ENCODE results near the gene USP49. TPM values are rescaled to one million over a fixed set of nuclear protein-coding genes. Genes with fewer than 3 reads are reported as not detected.

USP49 gene
- total RNA-seq, 1 donor from 2014 or later = 0.71 TPM

- Histone ChIP-seq H3K4me1 (peaks cover 55% of the 10 kb centered on the region), H3K27ac (replicated peaks) (no peak overlapping the region), H3K4me3 (peak overlapping the region; percentile 92), H3K9me3 (replicated peaks) (no peaks in the 10 kb centered on the region), H3K36me3 (peaks cover 11% of the 10 kb centered on the region), H3K27me3 (ENCODE audit: low read depth) (no peaks in the 10 kb centered on the region)
- intact Hi-C loops (cut with micrococcal nuclease) = loop anchor here (10.0 kb wide), 1 partner anchor 127 kb away; no protein-coding TSS in a partner anchor
- DNase-seq = no peak
- TF ChIP-seq, protein P1, sequence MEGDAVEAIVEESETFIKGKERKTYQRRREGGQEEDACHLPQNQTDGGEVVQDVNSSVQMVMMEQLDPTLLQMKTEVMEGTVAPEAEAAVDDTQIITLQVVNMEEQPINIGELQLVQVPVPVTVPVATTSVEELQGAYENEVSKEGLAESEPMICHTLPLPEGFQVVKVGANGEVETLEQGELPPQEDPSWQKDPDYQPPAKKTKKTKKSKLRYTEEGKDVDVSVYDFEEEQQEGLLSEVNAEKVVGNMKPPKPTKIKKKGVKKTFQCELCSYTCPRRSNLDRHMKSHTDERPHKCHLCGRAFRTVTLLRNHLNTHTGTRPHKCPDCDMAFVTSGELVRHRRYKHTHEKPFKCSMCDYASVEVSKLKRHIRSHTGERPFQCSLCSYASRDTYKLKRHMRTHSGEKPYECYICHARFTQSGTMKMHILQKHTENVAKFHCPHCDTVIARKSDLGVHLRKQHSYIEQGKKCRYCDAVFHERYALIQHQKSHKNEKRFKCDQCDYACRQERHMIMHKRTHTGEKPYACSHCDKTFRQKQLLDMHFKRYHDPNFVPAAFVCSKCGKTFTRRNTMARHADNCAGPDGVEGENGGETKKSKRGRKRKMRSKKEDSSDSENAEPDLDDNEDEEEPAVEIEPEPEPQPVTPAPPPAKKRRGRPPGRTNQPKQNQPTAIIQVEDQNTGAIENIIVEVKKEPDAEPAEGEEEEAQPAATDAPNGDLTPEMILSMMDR (IDR thresholded peaks at IDR 0.05; ENCODE audit: borderline replicate concordance) = no peak
Measured at GRCh38 chr6:41922154-41922553, 27.0 kb upstream of the USP49 start.

GRCh38 chr6:41921712-41921998 is 26.5 kb upstream of the USP49 start:
- TF ChIP-seq, protein P1 (IDR thresholded peaks at IDR 0.05; ENCODE audit: borderline replicate concordance) = no peak
- no peaks in the 10 kb centered on the region for H3K27me3 ChIP-seq (ENCODE audit: low read depth)
- H3K4me1 ChIP-seq = peaks cover 60% of the 10 kb centered on the region
- H3K4me3 ChIP-seq = peak overlapping the region; percentile 92
- H3K27ac ChIP-seq (replicated peaks) = peak overlapping the region; percentile 100
- peaks cover 13% of the 10 kb centered on the region for H3K36me3 ChIP-seq
- intact Hi-C loops (cut with micrococcal nuclease) = loop anchor here (10.0 kb wide), 1 partner anchor 127 kb away; no protein-coding TSS in a partner anchor
- no peaks in the 10 kb centered on the region for H3K9me3 ChIP-seq (replicated peaks)
- DNase-seq = no peak

DNA sequence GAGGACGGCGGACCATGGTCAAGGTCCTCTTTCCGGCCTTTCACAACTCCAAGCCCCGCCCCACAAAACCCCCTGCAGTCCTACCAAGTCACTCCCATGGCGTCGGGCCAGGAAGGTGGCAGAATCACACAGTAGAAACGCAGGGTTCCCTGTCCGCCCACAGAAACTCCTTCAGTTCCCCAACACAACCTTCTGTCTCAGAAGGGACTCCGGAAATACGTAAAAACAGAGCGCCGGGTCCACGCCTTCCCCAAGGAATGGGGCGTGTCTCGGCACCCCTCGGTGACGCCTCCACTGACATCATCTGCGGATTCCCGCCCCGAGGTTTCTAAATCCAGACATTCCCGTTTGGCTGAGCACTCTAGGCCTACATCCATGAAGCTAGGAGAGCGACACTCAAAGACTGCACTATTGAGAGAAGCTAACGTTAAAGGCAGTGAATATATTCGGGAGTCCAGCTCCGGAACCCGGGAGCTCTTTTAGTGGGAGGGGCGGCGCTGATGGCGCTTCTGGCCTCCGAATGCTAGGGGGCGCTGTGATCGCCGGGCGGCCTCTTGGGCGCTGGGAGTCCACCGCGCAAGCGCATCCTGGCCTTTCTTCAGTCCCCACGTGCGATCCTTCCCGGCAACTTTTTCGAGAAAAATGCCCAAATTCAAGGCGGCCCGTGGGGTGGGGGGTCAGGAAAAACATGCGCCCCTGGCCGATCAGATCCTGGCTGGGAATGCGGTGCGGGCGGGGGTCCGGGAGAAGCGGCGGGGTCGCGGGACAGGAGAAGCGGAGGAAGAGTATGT is 25.9 kb upstream of the USP49 start, which contains the start of the genes BYSL and MED20:
Gene BYSL, plus strand, starts transcription at position 579 of the 791 bp plus-strand sequence. Its CDS starts 64 bp downstream, at position 643.
Gene MED20, minus strand, starts transcription at position 219 of the 791 bp plus-strand sequence. Its CDS starts 121 bp downstream, at position 98.
- TF ChIP-seq, protein P1 (IDR thresholded peaks at IDR 0.05; ENCODE audit: borderline replicate concordance) = peak; percentile 99
- H3K36me3 ChIP-seq = peaks cover 19% of the 10 kb centered on the region
- peaks cover 66% of the 10 kb centered on the region for H3K4me1 ChIP-seq

GRCh38 chr6:41917528-41917927 is 22.4 kb upstream of the USP49 start:
- no peak for DNase-seq
- TF ChIP-seq, protein P1 (IDR thresholded peaks at IDR 0.05; ENCODE audit: borderline replicate concordance) = no peak
- no peak overlapping the region for H3K4me3 ChIP-seq
- no peaks in the 10 kb centered on the region for H3K9me3 ChIP-seq (replicated peaks)
- peaks cover 68% of the 10 kb centered on the region for H3K4me1 ChIP-seq
- no peaks in the 10 kb centered on the region for H3K27me3 ChIP-seq (ENCODE audit: low read depth)
- peak overlapping the region; percentile 27 for H3K27ac ChIP-seq (replicated peaks)
- peaks cover 43% of the 10 kb centered on the region for H3K36me3 ChIP-seq
- intact Hi-C loops (cut with micrococcal nuclease) = no loop called here

More for the DNA sequence above, 25.9 kb upstream of the USP49 start, which contains the start of the genes BYSL and MED20:
- Histone ChIP-seq H3K27ac (replicated peaks) (peak within 1 kb of the TSS; percentile 100), H3K4me3 (peak within 1 kb of the TSS; percentile 92), H3K27me3 (ENCODE audit: low read depth) (no peaks in the 10 kb centered on the region), H3K9me3 (replicated peaks) (no peaks in the 10 kb centered on the region)
- peak; percentile 90 for DNase-seq
- intact Hi-C loops (cut with micrococcal nuclease) = loop anchor here (10.0 kb wide), 1 partner anchor 126 kb away; no protein-coding TSS in a partner anchor

GRCh38 chr6:41914869-41915530 is 19.8 kb upstream of the USP49 start:
- Histone ChIP-seq H3K36me3 (peaks cover 57% of the 10 kb centered on the region), H3K27ac (replicated peaks) (no peak overlapping the region), H3K9me3 (replicated peaks) (no peaks in the 10 kb centered on the region), H3K27me3 (ENCODE audit: low read depth) (no peaks in the 10 kb centered on the region), H3K4me3 (no peak overlapping the region), H3K4me1 (peaks cover 44% of the 10 kb centered on the region)
- TF ChIP-seq, protein P1 (IDR thresholded peaks at IDR 0.05; ENCODE audit: borderline replicate concordance) = no peak
- no peak for DNase-seq
- intact Hi-C loops (cut with micrococcal nuclease) = no loop called here

All from left ventricle myocardium inferior (tissue), 1 donor.